ENCODE measurements around the gene HNRNPA1L2. TPM values are rescaled to one million over a fixed set of nuclear protein-coding genes. Genes with fewer than 3 reads are reported as not detected.
A peak's percentile ranks its signal among the peaks of the same experiment; 100 is the strongest.

Gene HNRNPA1L2
- total and polyA plus RNA-seq, 2 of the 8 experiments (the other 6 are each of a cell fraction or from before 2014, with no cell fraction given) = 3.7 to 8.9 TPM

- 87% methylated on average over 4 of the region's 4 CpGs; no CpG with 5 or more reads in 1 of the 2 experiments for WGBS, 2 experiments (ENCODE audit: extremely low coverage in 1 of 2, insufficient coverage in 1 of 2, insufficient read length in 1 of 2, insufficient replicate concordance in 2 of 2, low coverage in 1 of 2, low lambda C conversion rate in 2 of 2, missing lambda C conversion rate in 1 of 2)
- no peak overlapping the region for H3K9ac ChIP-seq (replicated peaks in 1 of 4; ENCODE audit: extremely low read depth in 1 of 4, low read depth in 3 of 4, low read length in 3 of 4)
- no peak overlapping the region for H4K5ac ChIP-seq (ENCODE audit: insufficient read length, low read depth, low read length)
- H4K91ac ChIP-seq (replicated peaks; ENCODE audit: insufficient read length, low read length) = no peak overlapping the region
- no peak overlapping the region for H3K4ac ChIP-seq (replicated peaks; ENCODE audit: insufficient read length, low read depth, low read length)
- H2BK5ac ChIP-seq (ENCODE audit: low read depth, low read length) = no peak overlapping the region
- H3K14ac ChIP-seq (ENCODE audit: insufficient read length) = no peak overlapping the region
- no peak overlapping the region for H2AFZ ChIP-seq (ENCODE audit: low read length)
- DNase-seq (ENCODE audit: low read depth in 1 of 2, low spot score in 2 of 2) = no peak
- H3K4me1 ChIP-seq (replicated peaks in 1 of 4; ENCODE audit: control insufficient read depth in 3 of 4, insufficient read depth in 4 of 4, low read length in 3 of 4) = no peaks in the 10 kb centered on the region
- ChIA-PET CTCF (ENCODE audit: partially characterized antibody) (interaction anchor here (2.1 kb wide), 1 partner anchor 193 kb away, joined by 9 read pairs; no protein-coding TSS in a partner anchor), POLR2A (ENCODE audit: partially characterized antibody) (interaction anchor here (0.6 to 2.8 kb wide), 2 partner anchors 14 to 37 kb away, joined by 3 to 34 read pairs; partner anchors contain the start of gene SUGT1)
- no peaks in the 10 kb centered on the region for H3K9me3 ChIP-seq (ENCODE audit: insufficient read depth in 2 of 2, low read depth in 1 of 2, low read length in 1 of 2)
- H3K79me1 ChIP-seq (ENCODE audit: low read depth, low read length) = no peaks in the 10 kb centered on the region
- H3K79me2 ChIP-seq (ENCODE audit: control insufficient read depth in 1 of 2, insufficient read depth in 2 of 2, low read length in 2 of 2) = peaks cover 0 to 8% of the 10 kb centered on the region in 2 experiments; a peak in 1 of 4 replicates
- H2BK120ac ChIP-seq (replicated peaks; ENCODE audit: low read depth, low read length) = no peak overlapping the region
- H4K8ac ChIP-seq (ENCODE audit: extremely low read depth, insufficient read depth, low read length) = no peak overlapping the region
- no peak overlapping the region for H2AK5ac ChIP-seq (ENCODE audit: low read depth, low read length)
- H2BK20ac ChIP-seq (ENCODE audit: low read length) = no peak overlapping the region
- H3K23me2 ChIP-seq (ENCODE audit: low read depth, low read length) = no peaks in the 10 kb centered on the region; the same call in 1 of the 2 replicates
- no peak overlapping the region for H3K4me2 ChIP-seq (ENCODE audit: insufficient read depth in 1 of 2, low read depth in 2 of 2, low read length in 2 of 2)
- TF ChIP-seq RAD21 (IDR thresholded peaks at IDR 0.05 in 1 of 2, conservative IDR thresholded peaks at IDR 0.05 in 1 of 2; ENCODE audit: low read depth in 2 of 2, low read length in 2 of 2) (no peak), CEBPB (IDR thresholded peaks at IDR 0.05; ENCODE audit: low read depth, low read length) (peak; percentile 82; the same call in 1 of the 2 replicates), EP300 (IDR thresholded peaks at IDR 0.05; ENCODE audit: borderline replicate concordance in 1 of 2, low read depth in 2 of 2, low read length in 2 of 2) (no peak), BRCA1 (IDR thresholded peaks at IDR 0.05; ENCODE audit: low read depth, low read length) (no peak)
- H4K20me1 ChIP-seq (replicated peaks in 1 of 2; ENCODE audit: control insufficient read depth in 1 of 2, insufficient read depth in 2 of 2, low read length in 2 of 2) = no peaks in the 10 kb centered on the region
- no peak overlapping the region for H3K56ac ChIP-seq (replicated peaks; ENCODE audit: insufficient read length, low read depth, low read length)
- no peak overlapping the region for H3K18ac ChIP-seq (ENCODE audit: extremely low read depth, low read length)
- no peak overlapping the region for H3K27ac ChIP-seq (ENCODE audit: low read depth, low read length)
- FAIRE-seq = no peak
- no peaks in the 10 kb centered on the region for H3K27me3 ChIP-seq (replicated peaks in 1 of 4; ENCODE audit: control insufficient read depth in 3 of 4, extremely low read depth in 1 of 4, insufficient read depth in 3 of 4, low read length in 3 of 4)
- no peaks in the 10 kb centered on the region for H3K36me3 ChIP-seq (ENCODE audit: control insufficient read depth in 2 of 4, insufficient read depth in 4 of 4, low read length in 3 of 4)
- H3K23ac ChIP-seq (ENCODE audit: insufficient read length) = no peak overlapping the region
- no peak overlapping the region for H2BK12ac ChIP-seq (ENCODE audit: low read depth, low read length)
- no peak overlapping the region for H2BK15ac ChIP-seq (ENCODE audit: low read length)
- H3K4me3 ChIP-seq (ENCODE audit: extremely low read depth in 1 of 4, insufficient read depth in 2 of 4, low read depth in 3 of 4, low read length in 4 of 4) = no peak overlapping the region
Measured at GRCh38 chr13:52615134-52615801, 27.0 kb upstream of the HNRNPA1L2 start.

All from H1 (cell line).